GM21447 (cell line): ENCODE data around the gene UROC1.

ENCODE experiments used
- ATAC-seq: cut with Tn5 transposase; IDR thresholded peaks from one replicate; pipeline ENCODE4 v1.9.1; 2021; ENCODE audit not compliant: unreplicated experiment

UROC1 gene

GRCh38 chr3:126497956-126498355, 19.6 kb downstream of the UROC1 start:
- ATAC-seq, result no peak

GRCh38 chr3:126496894-126497850, 20.4 kb downstream of the UROC1 start:
- no peak for ATAC-seq

- ATAC-seq, result no peak
Observed at GRCh38 chr3:126495786-126496185, 21.8 kb downstream of the UROC1 start.

GRCh38 chr3:126494970-126495230, 22.7 kb downstream of the UROC1 start:
- no peak for ATAC-seq

- no peak for ATAC-seq
Observed at GRCh38 chr3:126494204-126494969, 23.2 kb downstream of the UROC1 start.

GRCh38 chr3:126493739-126494138, 23.8 kb downstream of the UROC1 start:
- no peak for ATAC-seq

- no peak for ATAC-seq
Observed at GRCh38 chr3:126493051-126493450, 24.5 kb downstream of the UROC1 start.

GRCh38 chr3:126491221-126492013, 26.2 kb downstream of the UROC1 start:
- no peak for ATAC-seq

GRCh38 chr3:126490619-126491018, 27.0 kb downstream of the UROC1 start:
- no peak for ATAC-seq

GRCh38 chr3:126488886-126489569, 28.5 kb downstream of the UROC1 start:
- no peak for ATAC-seq

- ATAC-seq, result no peak
Observed at GRCh38 chr3:126488185-126488584, 29.4 kb downstream of the UROC1 start.

- ATAC-seq, result no peak
Observed at GRCh38 chr3:126487151-126487771, 30.3 kb downstream of the UROC1 start.

GRCh38 chr3:126486360-126486847, 31.2 kb downstream of the UROC1 start:
- ATAC-seq, result no peak

- ATAC-seq, result no peak
Observed at GRCh38 chr3:126485956-126486355, 31.6 kb downstream of the UROC1 start.

GRCh38 chr3:126485176-126485897, 32.2 kb downstream of the UROC1 start:
- no peak for ATAC-seq

GRCh38 chr3:126484662-126485061, 32.9 kb downstream of the UROC1 start:
- no peak for ATAC-seq

- no peak for ATAC-seq
Observed at GRCh38 chr3:126484148-126484547, 33.4 kb downstream of the UROC1 start.

GRCh38 chr3:126483321-126483761, 34.2 kb downstream of the UROC1 start:
- no peak for ATAC-seq

- ATAC-seq, result no peak
Observed at GRCh38 chr3:126482503-126483255, 34.9 kb downstream of the UROC1 start.
